Right lobe of liver (tissue), 6 donors: ENCODE results near the gene F10. TPM values are rescaled to one million over a fixed set of nuclear protein-coding genes. Genes with fewer than 3 reads are reported as not detected.

ENCODE experiments used
- ATAC-seq, 4 donors: fragments of 200-7000 bp; cut with Tn5 transposase; one replicate each; pipeline ENCODE4 v1.9.1; 2020; ENCODE audit warnings: mild to moderate bottlenecking in 4 of 4, moderate library complexity in 4 of 4
- DNase-seq, 3 donors: peaks; one replicate each; pipeline ENCODE4 v3.0.0-alpha.2; 2020
- H3K27ac ChIP-seq, 3 donors: fragments of 200-600 bp; one replicate each; pipeline ENCODE4 v1.8.0; 2022
- H3K27me3 ChIP-seq, 2 donors: fragments of 200-600 bp; one replicate each; pipeline ENCODE4 v1.8.0; 2022
- H3K36me3 ChIP-seq, 4 donors: fragments of 200-600 bp; sonication (generic) in 1 of 4; one replicate each; pipeline versions ENCODE4 v1.5.1 to v1.8.0; 2017 to 2022; ENCODE audit warnings: control low read depth in 1 of 4
- H3K4me1 ChIP-seq, 4 donors: fragments of 200-600 bp; sonication (generic) in 1 of 4; one replicate each; pipeline versions ENCODE4 v1.5.1 to v1.8.0; 2017 to 2022; ENCODE audit warnings: control low read depth in 1 of 4
- H3K4me3 ChIP-seq, 3 donors: fragments of 200-600 bp; one replicate each; pipeline ENCODE4 v1.8.0; 2022
- H3K9me3 ChIP-seq, 4 donors: fragments of 200-600 bp; sonication (generic) in 1 of 4; one replicate each; pipeline versions ENCODE4 v1.5.1 to v1.8.0; 2017 to 2022; ENCODE audit warnings: control low read depth in 1 of 4
- POLR2A ChIP-seq: fragments of 450-650 bp; IDR thresholded peaks from one replicate; pipeline ENCODE4 v1.6.1; 2017; ENCODE audit warnings: antibody characterized with exemption, mild to moderate bottlenecking
- WGBS: methylation state at CpG from one replicate; pipeline ENCODE4 v1.1.6; 2018; ENCODE audit warnings: low coverage, low lambda C conversion rate; ENCODE audit not compliant: insufficient coverage; ENCODE audit errors: missing lambda C conversion rate; 5-methylcytosine and 5-hydroxymethylcytosine counted together
- intact Hi-C, 2 donors: fragments of 100-400 bp; cut with DNase I; formaldehyde crosslinking; loops; one replicate each; pipeline versions ENCODE4 v1.11.2 to v1.14.1; 2022
- total RNA-seq, 6 experiments: library from RNA; depleted of rRNA in 2 of 6; stranded (reverse); fragments of >200 nt in 2 of 6; fragmentation: NEBNext Ultra II Directional in 3 of 6; extraction: Animal tissue kit (Norgen Biotek cat#: 25700) in 3 of 6; gene quantifications; one replicate each; pipeline versions ENCODE4 v1.1.0 to v1.2.4, GENCODE V29; 2016 to 2023
- TF ChIP-seq, protein P1 (sequence below), 4 donors: fragments of 200-600 bp in 3 of 4; fragments of 450-650 bp in 1 of 4; IDR thresholded peaks; one replicate each; pipeline versions ENCODE4 v1.5.1 to v1.8.0; 2016 to 2022; ENCODE audit warnings: antibody characterized with exemption in 4 of 4, mild to moderate bottlenecking in 2 of 4
- donor health status: DM: no; HTN: yes; CAD: no.
- donor health status: DM: no; HTN: no; CAD: no.
- donor health status: DM: no; HTN: no; CAD: no.
- donor health status: DM: no; HTN: yes; CAD: no.
- donor health status: DM: no; HTN: yes; CAD: no.

F10 gene
- total RNA-seq, 6 experiments from 2014 or later: 108 to 157 (median 132) TPM

DNA sequence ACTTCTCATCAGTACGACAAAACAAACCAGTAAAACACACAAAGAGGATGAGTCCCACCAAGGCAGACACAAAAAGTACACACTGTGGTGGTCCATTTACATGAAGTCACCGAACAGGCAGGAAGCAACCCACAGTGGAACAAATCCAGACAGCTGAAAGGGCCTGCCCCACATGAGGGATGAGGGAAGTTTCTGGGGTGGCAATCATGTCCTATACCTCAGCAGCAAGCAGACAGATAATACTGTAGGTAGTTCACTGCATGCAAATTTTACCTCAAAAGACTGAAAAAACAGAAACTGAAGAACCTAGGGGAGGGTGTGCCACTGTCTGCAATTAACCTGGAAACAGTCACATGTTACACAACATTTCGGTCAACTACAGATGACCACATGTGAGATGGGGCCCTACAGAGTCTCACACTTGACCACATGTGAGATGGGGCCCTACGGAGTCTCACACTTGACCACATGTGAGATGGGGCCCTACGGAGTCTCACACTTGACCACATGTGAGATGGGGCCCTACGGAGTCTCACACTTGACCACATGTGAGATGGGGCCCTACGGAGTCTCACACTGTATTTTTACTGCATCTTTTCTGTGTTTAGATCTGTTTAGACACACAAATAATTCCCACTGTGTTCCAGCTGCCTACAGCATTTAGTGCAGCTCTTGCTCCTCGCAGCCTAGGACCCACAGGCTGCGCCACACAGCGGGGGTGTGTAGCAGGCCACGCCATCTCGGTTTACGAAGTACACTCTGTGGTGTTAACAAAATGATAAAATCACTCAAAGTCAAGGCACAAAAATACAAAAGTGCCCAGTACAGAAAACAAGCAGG, 63.7 kb downstream of the F10 start:
- Histone ChIP-seq H3K36me3 (peaks cover 0 to 31% (median 13%) of the 10 kb centered on the region in 4 donors), H3K9me3 (no peaks in the 10 kb centered on the region), H3K27ac (no peak overlapping the region), H3K4me1 (peaks cover 0 to 9% (median 0%) of the 10 kb centered on the region in 4 donors), H3K27me3 (no peaks in the 10 kb centered on the region), H3K4me3 (no peak overlapping the region)
- WGBS: 67% methylated on average over 13 of the region's 13 CpGs
- ATAC-seq (peak in 1 of 4 donors; percentile 15), DNase-seq (no peak)
- intact Hi-C loops: no loop called here
- no peak for TF ChIP-seq POLR2A
- TF ChIP-seq, protein P1, sequence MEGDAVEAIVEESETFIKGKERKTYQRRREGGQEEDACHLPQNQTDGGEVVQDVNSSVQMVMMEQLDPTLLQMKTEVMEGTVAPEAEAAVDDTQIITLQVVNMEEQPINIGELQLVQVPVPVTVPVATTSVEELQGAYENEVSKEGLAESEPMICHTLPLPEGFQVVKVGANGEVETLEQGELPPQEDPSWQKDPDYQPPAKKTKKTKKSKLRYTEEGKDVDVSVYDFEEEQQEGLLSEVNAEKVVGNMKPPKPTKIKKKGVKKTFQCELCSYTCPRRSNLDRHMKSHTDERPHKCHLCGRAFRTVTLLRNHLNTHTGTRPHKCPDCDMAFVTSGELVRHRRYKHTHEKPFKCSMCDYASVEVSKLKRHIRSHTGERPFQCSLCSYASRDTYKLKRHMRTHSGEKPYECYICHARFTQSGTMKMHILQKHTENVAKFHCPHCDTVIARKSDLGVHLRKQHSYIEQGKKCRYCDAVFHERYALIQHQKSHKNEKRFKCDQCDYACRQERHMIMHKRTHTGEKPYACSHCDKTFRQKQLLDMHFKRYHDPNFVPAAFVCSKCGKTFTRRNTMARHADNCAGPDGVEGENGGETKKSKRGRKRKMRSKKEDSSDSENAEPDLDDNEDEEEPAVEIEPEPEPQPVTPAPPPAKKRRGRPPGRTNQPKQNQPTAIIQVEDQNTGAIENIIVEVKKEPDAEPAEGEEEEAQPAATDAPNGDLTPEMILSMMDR (IDR thresholded peaks at IDR 0.05): no peak

DNA sequence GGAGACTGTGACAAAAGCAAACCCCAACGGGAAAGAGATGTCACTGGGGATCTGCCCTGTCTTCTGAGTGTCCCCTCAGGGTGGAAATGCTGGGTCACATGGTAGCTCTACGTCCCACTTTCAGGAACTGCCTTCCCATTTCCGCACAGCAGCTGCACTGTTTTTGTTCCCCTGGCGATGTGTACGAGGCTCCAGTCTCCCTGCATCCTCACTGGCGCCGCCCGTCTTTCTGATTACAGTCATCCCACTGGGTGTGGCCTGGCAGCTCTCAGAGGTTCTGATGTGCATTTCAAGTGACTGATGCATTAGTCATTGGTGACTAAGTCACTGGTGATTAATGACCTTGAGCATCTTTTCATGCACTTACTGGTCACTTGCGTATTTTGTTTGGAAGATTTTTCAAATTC, 64.7 kb downstream of the F10 start:
- Histone ChIP-seq H3K36me3 (peaks cover 0 to 39% (median 14%) of the 10 kb centered on the region in 4 donors), H3K9me3 (no peaks in the 10 kb centered on the region), H3K4me1 (peaks cover 0 to 9% (median 0%) of the 10 kb centered on the region in 4 donors), H3K27me3 (no peaks in the 10 kb centered on the region), H3K27ac (no peak overlapping the region), H3K4me3 (no peak overlapping the region)
- TF ChIP-seq, protein P1 (IDR thresholded peaks at IDR 0.05): no peak
- no peak for TF ChIP-seq POLR2A
- ATAC-seq: peak in 3 of 4 donors; percentile 60 to 88 (median 79)
- 71% methylated on average over 2 of the region's 9 CpGs for whole genome bisulfite sequencing
- DNase-seq: peak in 1 of 3 donors; percentile 62
- intact Hi-C loops: no loop called here

DNA sequence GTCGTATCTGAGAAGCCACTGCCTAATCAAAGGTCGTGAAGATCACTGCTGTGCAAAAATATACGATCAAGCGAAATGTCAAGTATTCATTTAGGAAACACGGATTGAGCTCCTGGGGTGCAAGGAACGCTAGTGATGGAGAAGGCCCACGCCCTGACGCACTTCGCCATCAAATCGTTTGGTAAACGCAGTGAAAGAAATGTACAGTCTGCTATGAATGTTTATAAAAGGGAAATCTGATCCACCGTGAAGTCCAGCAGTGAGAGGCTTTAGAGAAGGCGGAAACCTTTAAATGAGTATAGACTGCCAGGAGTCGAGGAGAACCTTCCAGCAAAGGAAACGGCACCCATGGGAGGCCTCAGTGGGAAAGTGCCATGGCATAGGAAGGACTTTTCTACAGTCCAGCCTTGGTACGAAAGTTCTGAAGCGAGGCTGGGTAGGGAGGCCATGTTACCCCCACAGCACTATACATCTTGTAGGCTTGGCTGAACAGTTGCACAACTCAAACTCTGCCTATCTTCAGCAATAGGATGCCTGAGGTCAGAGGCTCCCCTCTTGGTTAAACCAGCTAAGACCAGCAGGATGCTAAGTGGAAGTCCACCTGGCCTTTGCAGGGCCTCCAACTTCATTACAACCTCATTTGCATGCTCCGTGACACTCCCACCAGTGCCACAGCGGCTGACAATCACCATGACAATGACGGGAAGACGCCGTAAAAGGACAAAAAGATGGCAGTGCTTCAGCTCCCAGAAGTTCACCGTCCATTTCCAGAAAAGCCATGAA, 65.5 kb downstream of the F10 start:
- no peak for TF ChIP-seq POLR2A
- TF ChIP-seq, protein P1 (IDR thresholded peaks at IDR 0.05): no peak
- H3K27ac ChIP-seq: no peak overlapping the region
- 95% methylated on average over 21 of the region's 23 CpGs for WGBS
- no peaks in the 10 kb centered on the region for H3K27me3 ChIP-seq
- ATAC-seq (no peak), DNase-seq (no peak)
- H3K4me1 ChIP-seq: peaks cover 0 to 8% (median 0%) of the 10 kb centered on the region in 4 donors
- H3K36me3 ChIP-seq: peaks cover 0 to 42% (median 14%) of the 10 kb centered on the region in 4 donors
- intact Hi-C loops: no loop called here
- H3K4me3 ChIP-seq: no peak overlapping the region
- no peaks in the 10 kb centered on the region for H3K9me3 ChIP-seq

DNA sequence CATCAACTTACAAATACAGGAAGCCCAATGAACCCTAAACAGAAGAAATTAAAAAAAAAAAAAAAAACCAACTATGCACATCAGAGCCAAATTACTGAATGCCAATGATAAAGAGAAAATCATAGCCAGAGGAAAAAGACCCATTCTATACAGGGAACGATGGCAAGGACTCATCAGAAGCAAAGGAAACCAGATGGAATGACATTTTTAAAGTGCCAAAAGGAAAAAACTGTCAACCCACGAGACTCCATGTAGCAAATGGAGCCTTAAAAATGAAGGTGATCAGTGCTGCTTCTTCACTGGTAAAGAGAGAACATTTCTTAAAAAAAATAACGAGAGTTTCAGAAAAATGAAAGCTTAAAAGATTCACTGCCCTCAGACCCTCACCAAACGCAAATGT, 67.6 kb downstream of the F10 start:
- no peaks in the 10 kb centered on the region for H3K27me3 ChIP-seq
- H3K4me1 ChIP-seq: no peaks in the 10 kb centered on the region
- no peak overlapping the region for H3K4me3 ChIP-seq
- H3K36me3 ChIP-seq: peaks cover 0 to 53% (median 17%) of the 10 kb centered on the region in 4 donors
- ATAC-seq (no peak), DNase-seq (no peak)
- H3K27ac ChIP-seq: no peak overlapping the region
- intact Hi-C loops: no loop called here
- no peaks in the 10 kb centered on the region for H3K9me3 ChIP-seq
- 84% methylated on average over 4 of the region's 4 CpGs for WGBS
- TF ChIP-seq POLR2A: no peak
- TF ChIP-seq, protein P1 (IDR thresholded peaks at IDR 0.05): no peak
